ENCODE measurements around the gene OR9A2. TPM values are rescaled to one million over a fixed set of nuclear protein-coding genes. Genes with fewer than 3 reads are reported as not detected.

Gene OR9A2
- polyA plus RNA-seq, 3 donors, result not detected

- DNase-seq (ENCODE audit: low read depth in 3 of 3, low spot score in 2 of 3), result no peak
These were observed 3.9 kb downstream of the OR9A2 start for GRCh38 chr7:143023047-143023446.

- no peak for DNase-seq (ENCODE audit: low read depth in 3 of 3, low spot score in 2 of 3)
These were observed 8.0 kb downstream of the OR9A2 start for GRCh38 chr7:143018931-143019330.

- DNase-seq (ENCODE audit: low read depth in 3 of 3, low spot score in 2 of 3), result no peak
These were observed 9.9 kb downstream of the OR9A2 start for GRCh38 chr7:143016996-143017395.

GRCh38 chr7:143015926-143016490 is 10.9 kb downstream of the OR9A2 start:
- DNase-seq (ENCODE audit: low read depth in 3 of 3, low spot score in 2 of 3), result no peak

GRCh38 chr7:143015084-143015483 is 11.8 kb downstream of the OR9A2 start:
- DNase-seq (ENCODE audit: low read depth in 3 of 3, low spot score in 2 of 3), result no peak

GRCh38 chr7:143013893-143014292 is 13.0 kb downstream of the OR9A2 start:
- no peak for DNase-seq (ENCODE audit: low read depth in 3 of 3, low spot score in 2 of 3)

GRCh38 chr7:143013473-143013872 is 13.5 kb downstream of the OR9A2 start:
- no peak for DNase-seq (ENCODE audit: low read depth in 3 of 3, low spot score in 2 of 3)

GRCh38 chr7:143012409-143012808 is 14.5 kb downstream of the OR9A2 start:
- DNase-seq (ENCODE audit: low read depth in 3 of 3, low spot score in 2 of 3), result no peak

GRCh38 chr7:143012001-143012400 is 14.9 kb downstream of the OR9A2 start:
- no peak for DNase-seq (ENCODE audit: low read depth in 3 of 3, low spot score in 2 of 3)

- DNase-seq (ENCODE audit: low read depth in 3 of 3, low spot score in 2 of 3), result peak; percentile 34 to 51 (median 41)
These were observed 18.7 kb downstream of the OR9A2 start for GRCh38 chr7:143008007-143008901.

GRCh38 chr7:143005632-143006260 is 21.2 kb downstream of the OR9A2 start:
- DNase-seq (ENCODE audit: low read depth in 3 of 3, low spot score in 2 of 3), result no peak

GRCh38 chr7:143003393-143004051 is 23.4 kb downstream of the OR9A2 start:
- peak in 1 of 3 donors; percentile 40 for DNase-seq (ENCODE audit: low read depth in 3 of 3, low spot score in 2 of 3)

GRCh38 chr7:143002898-143003297 is 24.0 kb downstream of the OR9A2 start:
- DNase-seq (ENCODE audit: low read depth in 3 of 3, low spot score in 2 of 3), result no peak

GRCh38 chr7:143002106-143002505 is 24.8 kb downstream of the OR9A2 start:
- no peak for DNase-seq (ENCODE audit: low read depth in 3 of 3, low spot score in 2 of 3)

GRCh38 chr7:143000648-143001047 is 26.3 kb downstream of the OR9A2 start:
- DNase-seq (ENCODE audit: low read depth in 3 of 3, low spot score in 2 of 3), result no peak

- DNase-seq (ENCODE audit: low read depth in 3 of 3, low spot score in 2 of 3), result no peak
These were observed 27.1 kb downstream of the OR9A2 start for GRCh38 chr7:142999793-143000192.

- DNase-seq (ENCODE audit: low read depth in 3 of 3, low spot score in 2 of 3), result no peak
These were observed 28.0 kb downstream of the OR9A2 start for GRCh38 chr7:142998966-142999365.

- DNase-seq (ENCODE audit: low read depth in 3 of 3, low spot score in 2 of 3), result no peak
These were observed 29.4 kb downstream of the OR9A2 start for GRCh38 chr7:142997456-142997989.

- no peak for DNase-seq (ENCODE audit: low read depth in 3 of 3, low spot score in 2 of 3)
These were observed 34.5 kb downstream of the OR9A2 start for GRCh38 chr7:142992427-142992826.

GRCh38 chr7:142984297-142984696 is 42.6 kb downstream of the OR9A2 start:
- no peak for DNase-seq (ENCODE audit: low read depth in 3 of 3, low spot score in 2 of 3)

GRCh38 chr7:142983825-142984224 is 43.1 kb downstream of the OR9A2 start:
- DNase-seq (ENCODE audit: low read depth in 3 of 3, low spot score in 2 of 3), result no peak

All from right renal cortex interstitium (tissue), 3 donors.